Measurements from ENCODE around the gene ADAP1.

DNA sequence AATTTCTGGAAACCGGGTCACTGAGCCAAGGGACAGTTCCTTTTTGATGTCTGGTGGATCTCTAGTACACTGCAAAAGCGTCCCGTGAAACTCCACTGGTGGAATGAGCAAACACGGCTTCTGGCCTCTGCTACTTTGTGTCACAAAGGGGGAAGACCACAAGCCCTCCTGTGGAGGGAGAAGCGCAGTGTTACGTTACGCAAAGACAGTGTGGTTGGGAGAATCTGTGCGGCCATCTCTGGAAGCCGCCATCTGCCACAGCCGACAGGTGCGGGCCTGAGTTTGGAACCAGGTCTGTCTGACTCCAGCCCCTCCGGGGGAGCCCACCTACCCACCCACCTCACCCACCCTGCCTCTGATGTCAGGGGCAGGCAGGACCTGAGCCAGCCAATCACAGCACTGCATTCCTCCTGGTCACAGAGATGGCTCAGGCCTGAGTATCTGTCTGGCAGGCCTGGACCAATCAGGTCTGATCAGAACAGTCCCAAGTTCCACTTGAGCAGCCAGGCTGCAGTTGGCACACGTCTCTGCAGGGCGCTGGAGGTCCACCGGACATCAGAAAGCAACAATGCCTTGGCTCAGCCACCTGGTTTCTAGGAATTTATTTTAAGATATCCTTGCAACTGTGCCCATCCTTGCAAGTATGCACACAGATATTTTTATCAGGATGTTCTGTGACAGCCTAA, 25.5 kb upstream of the ADAP1 start:
- TF ChIP-seq, protein P1, sequence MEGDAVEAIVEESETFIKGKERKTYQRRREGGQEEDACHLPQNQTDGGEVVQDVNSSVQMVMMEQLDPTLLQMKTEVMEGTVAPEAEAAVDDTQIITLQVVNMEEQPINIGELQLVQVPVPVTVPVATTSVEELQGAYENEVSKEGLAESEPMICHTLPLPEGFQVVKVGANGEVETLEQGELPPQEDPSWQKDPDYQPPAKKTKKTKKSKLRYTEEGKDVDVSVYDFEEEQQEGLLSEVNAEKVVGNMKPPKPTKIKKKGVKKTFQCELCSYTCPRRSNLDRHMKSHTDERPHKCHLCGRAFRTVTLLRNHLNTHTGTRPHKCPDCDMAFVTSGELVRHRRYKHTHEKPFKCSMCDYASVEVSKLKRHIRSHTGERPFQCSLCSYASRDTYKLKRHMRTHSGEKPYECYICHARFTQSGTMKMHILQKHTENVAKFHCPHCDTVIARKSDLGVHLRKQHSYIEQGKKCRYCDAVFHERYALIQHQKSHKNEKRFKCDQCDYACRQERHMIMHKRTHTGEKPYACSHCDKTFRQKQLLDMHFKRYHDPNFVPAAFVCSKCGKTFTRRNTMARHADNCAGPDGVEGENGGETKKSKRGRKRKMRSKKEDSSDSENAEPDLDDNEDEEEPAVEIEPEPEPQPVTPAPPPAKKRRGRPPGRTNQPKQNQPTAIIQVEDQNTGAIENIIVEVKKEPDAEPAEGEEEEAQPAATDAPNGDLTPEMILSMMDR (conservative IDR thresholded peaks at IDR 0.05; ENCODE audit: low read length) = no peak
- TF ChIP-seq EZH2phosphoT487 (IDR thresholded peaks at IDR 0.05; ENCODE audit: borderline replicate concordance, low read depth, low read length) = no peak

All from OCI-LY7 (cell line).